Subcutaneous abdominal adipose tissue (tissue), 5 donors: ENCODE results near the gene ADAMTS12.

ENCODE experiments used
- H3K27ac ChIP-seq: one replicate; pipeline ENCODE4 v1.7.0; 2013; ENCODE audit warnings: low read depth, mild to moderate bottlenecking, inconsistent platforms, low read length, moderate library complexity
- H3K27me3 ChIP-seq, 5 donors: one replicate each; pipeline ENCODE4 v1.7.0; 2013; ENCODE audit warnings: low read length in 5 of 5, inconsistent platforms in 1 of 5; ENCODE audit not compliant: control insufficient read depth in 5 of 5, insufficient read depth in 4 of 5
- H3K36me3 ChIP-seq, 5 donors: one replicate each; pipeline ENCODE4 v1.7.0; 2013; ENCODE audit warnings: low read length in 5 of 5; ENCODE audit not compliant: control insufficient read depth in 5 of 5, insufficient read depth in 5 of 5
- H3K4me1 ChIP-seq, 5 donors: one replicate each; pipeline ENCODE4 v1.7.0; 2013; ENCODE audit warnings: low read length in 5 of 5, mild to moderate bottlenecking in 3 of 5, moderate library complexity in 1 of 5; ENCODE audit not compliant: control insufficient read depth in 5 of 5, insufficient read depth in 5 of 5
- H3K4me3 ChIP-seq, 5 donors: one replicate each; pipeline ENCODE4 v1.7.0; 2013; ENCODE audit warnings: low read length in 5 of 5, low read depth in 1 of 5
- H3K9ac ChIP-seq, 5 donors: one replicate each; pipeline ENCODE4 v1.7.0; 2013; ENCODE audit warnings: low read length in 5 of 5, mild to moderate bottlenecking in 4 of 5, moderate library complexity in 3 of 5
- H3K9me3 ChIP-seq, 5 donors: one replicate each; pipeline ENCODE4 v1.7.0; 2013; ENCODE audit warnings: low read length in 5 of 5; ENCODE audit not compliant: control insufficient read depth in 5 of 5
- donor health status: healthy.
- donor health status: healthy.
- donor health status: healthy.
- donor health status: healthy.
- donor health status: healthy.

The ADAMTS12 gene

DNA sequence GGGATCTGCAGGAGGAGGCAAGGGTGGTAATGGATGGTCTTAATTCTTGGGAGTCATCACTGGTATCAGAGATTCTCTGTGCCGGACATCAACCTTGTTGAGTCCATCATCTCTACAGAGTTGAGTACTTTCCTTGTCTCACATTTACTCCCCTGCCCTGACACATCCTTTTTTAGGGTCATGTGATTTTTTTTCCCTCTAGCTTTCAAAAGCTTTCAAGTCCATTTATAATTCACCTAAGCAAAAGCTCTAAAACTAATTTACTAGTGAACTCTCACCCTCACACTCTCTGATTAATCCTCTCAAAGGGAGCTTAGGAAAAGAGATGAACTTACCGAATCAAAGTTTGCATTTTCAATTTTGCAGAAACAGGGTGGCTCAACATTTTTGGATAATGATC is 258.1 kb downstream of the ADAMTS12 start:
- H3K27ac ChIP-seq = no peak overlapping the region
- no peak overlapping the region for H3K9ac ChIP-seq
- H3K9me3 ChIP-seq = no peaks in the 10 kb centered on the region

DNA sequence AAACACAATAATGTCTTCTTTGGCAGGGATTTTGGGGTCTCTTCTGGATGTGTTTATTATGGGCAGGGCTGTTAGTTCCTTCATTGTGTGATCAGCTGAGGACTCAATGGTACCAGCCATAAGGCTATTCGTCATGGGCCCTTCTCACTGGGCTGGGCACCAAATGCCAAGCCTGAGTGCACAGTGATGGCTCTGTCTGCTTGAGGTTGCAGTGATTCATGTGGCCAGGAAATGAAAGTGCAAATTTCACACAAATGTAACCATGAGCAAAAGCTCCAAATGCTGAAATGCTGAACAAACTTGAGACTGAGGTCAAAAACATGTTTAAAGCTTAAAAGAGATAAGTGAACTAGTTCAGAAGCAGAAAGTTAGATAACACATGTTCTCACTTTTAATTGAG is 260.0 kb downstream of the ADAMTS12 start:
- no peaks in the 10 kb centered on the region for H3K4me1 ChIP-seq
- H3K27ac ChIP-seq = no peak overlapping the region
- H3K9me3 ChIP-seq = no peaks in the 10 kb centered on the region
- no peak overlapping the region for H3K4me3 ChIP-seq
- H3K9ac ChIP-seq = no peak overlapping the region
- H3K27me3 ChIP-seq = no peaks in the 10 kb centered on the region
- peaks cover 22 to 39% (median 30%) of the 10 kb centered on the region in 5 donors for H3K36me3 ChIP-seq

More for the DNA sequence above, 258.1 kb downstream of the ADAMTS12 start:
- Histone ChIP-seq H3K4me3 (no peak overlapping the region), H3K27me3 (no peaks in the 10 kb centered on the region), H3K36me3 (peaks cover 21 to 42% (median 36%) of the 10 kb centered on the region in 5 donors), H3K4me1 (no peaks in the 10 kb centered on the region)

DNA sequence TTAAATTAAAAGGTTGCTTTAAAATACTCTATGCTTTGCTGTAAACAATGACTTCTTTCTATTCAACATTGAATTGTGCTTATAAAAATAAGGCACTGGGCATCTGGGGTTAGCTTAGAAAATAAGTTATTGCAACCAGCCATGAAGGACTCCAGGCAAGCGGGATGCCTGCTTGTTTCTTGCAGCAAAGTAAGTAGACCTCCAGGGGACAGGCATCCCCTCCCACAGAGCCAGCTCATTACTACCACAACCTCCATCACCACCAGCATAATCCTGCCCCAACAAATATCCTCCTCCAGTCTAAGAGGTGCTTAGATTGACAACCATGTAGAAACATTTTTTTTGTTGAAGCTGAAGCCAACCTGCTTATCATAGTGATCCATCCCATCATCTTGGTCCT is 260.7 kb downstream of the ADAMTS12 start:
- H3K9me3 ChIP-seq = no peaks in the 10 kb centered on the region
- H3K4me1 ChIP-seq = no peaks in the 10 kb centered on the region
- no peak overlapping the region for H3K4me3 ChIP-seq
- H3K36me3 ChIP-seq = peaks cover 21 to 40% (median 28%) of the 10 kb centered on the region in 5 donors
- H3K9ac ChIP-seq = no peak overlapping the region
- no peaks in the 10 kb centered on the region for H3K27me3 ChIP-seq
- no peak overlapping the region for H3K27ac ChIP-seq

DNA sequence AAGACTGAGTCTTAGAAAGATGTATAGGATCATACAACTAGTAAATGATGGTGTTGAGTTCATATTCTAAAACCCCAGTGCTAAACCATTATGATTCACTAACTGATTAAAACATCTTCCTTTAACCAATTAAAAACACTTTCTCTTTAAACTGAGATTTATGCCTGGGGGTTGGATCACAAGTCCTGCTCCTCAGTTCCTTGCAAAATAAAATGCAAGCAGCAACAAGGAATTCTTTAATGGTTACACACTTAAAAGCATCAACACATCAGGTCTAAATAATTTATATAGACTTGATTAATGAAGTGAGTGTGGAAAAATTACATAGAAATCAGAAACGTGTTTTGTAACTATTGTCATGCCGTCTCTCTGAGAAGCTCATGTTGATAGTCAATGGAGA is 261.8 kb downstream of the ADAMTS12 start:
- Histone ChIP-seq H3K4me1 (no peaks in the 10 kb centered on the region), H3K9me3 (no peaks in the 10 kb centered on the region), H3K36me3 (peaks cover 14 to 32% (median 30%) of the 10 kb centered on the region in 5 donors), H3K4me3 (no peak overlapping the region), H3K27ac (no peak overlapping the region), H3K27me3 (no peaks in the 10 kb centered on the region), H3K9ac (no peak overlapping the region)

DNA sequence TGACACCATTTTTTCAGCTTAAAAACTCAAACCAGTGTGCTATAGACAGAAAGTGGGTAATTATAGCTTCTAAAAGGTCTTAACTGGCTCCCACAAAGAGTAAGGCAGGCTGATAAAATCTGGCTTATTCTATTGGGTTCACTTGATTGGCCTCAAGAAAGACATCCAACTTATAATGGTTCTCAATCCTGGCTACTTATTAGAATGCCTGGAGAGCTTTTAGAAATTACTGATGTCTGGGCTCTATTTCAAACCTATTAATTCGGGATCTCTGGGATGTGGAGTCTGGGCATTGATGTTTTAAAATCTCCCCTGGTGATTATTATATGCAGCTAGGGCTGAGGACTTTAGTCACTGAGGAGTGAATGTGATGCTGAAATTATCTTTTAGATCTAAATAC is 263.0 kb downstream of the ADAMTS12 start:
- Histone ChIP-seq H3K9me3 (no peaks in the 10 kb centered on the region), H3K27ac (no peak overlapping the region), H3K9ac (no peak overlapping the region), H3K4me3 (no peak overlapping the region), H3K27me3 (no peaks in the 10 kb centered on the region), H3K4me1 (no peaks in the 10 kb centered on the region), H3K36me3 (peaks cover 14 to 39% (median 33%) of the 10 kb centered on the region in 5 donors)

DNA sequence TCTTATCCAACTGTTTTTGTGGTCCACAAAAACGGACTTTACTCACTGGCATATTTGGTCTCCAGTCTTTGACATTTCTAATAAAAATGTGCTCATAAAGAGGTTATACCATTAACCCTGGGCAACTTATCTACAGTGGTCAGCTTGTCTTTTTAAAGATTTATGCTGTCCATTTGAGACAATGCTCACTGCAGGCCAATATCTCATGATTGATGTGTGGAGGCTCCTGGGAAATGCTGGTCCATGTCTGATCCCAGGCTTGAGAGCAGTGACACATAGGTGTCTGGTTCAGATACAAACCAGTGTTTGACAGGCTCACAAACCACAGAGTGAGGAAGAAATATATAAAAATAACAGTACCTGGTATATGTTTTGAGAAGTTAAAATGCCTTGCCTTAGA is 270.3 kb downstream of the ADAMTS12 start:
- Histone ChIP-seq H3K36me3 (peaks cover 24 to 37% (median 32%) of the 10 kb centered on the region in 5 donors), H3K27ac (no peak overlapping the region), H3K9ac (no peak overlapping the region), H3K27me3 (no peaks in the 10 kb centered on the region), H3K4me3 (no peak overlapping the region), H3K9me3 (no peaks in the 10 kb centered on the region), H3K4me1 (no peaks in the 10 kb centered on the region)

DNA sequence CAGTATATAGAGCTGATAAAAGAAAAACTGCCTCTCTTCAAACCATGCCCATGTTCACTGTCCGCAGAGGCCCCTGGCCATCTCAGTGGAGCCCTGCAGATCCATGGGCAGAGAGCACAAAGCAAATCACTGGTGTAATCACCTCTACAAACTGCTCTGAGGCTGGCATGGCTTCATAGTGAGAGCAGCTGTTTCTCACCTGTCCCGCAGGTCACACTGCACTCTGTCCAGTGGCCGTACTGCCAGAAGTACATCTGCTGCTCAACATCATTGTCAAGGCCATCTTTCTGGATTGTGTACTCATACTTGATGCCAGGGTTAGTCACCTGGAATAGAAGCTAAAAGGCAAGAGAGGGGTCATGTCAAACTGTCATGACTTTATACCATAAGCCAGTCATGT is 277.8 kb downstream of the ADAMTS12 start:
- Histone ChIP-seq H3K27ac (no peak overlapping the region), H3K27me3 (no peaks in the 10 kb centered on the region), H3K4me1 (no peaks in the 10 kb centered on the region), H3K9me3 (no peaks in the 10 kb centered on the region), H3K4me3 (no peak overlapping the region), H3K9ac (no peak overlapping the region), H3K36me3 (peaks cover 18 to 40% (median 30%) of the 10 kb centered on the region in 5 donors)

DNA sequence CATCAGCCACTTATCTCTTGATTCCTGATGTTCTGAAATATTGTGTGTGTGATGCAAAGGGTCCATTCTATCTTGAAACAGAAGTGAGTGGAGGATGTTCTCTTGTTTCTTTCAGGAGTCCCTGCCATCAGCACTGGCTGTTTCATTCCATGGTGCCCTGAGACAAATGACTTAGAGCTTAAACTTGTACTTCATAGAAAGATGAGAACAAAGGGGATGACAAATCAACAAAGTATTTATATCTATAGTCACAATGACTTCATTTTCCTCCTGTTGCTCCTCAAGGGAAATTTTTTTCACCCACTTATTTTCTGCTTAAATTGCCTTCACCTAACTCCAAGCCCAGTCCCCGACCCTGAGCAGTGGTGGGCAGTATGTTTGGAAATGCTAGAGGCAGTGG is 279.4 kb downstream of the ADAMTS12 start:
- Histone ChIP-seq H3K9ac (no peak overlapping the region), H3K9me3 (no peaks in the 10 kb centered on the region), H3K4me1 (no peaks in the 10 kb centered on the region), H3K36me3 (peaks cover 18 to 34% (median 27%) of the 10 kb centered on the region in 5 donors), H3K27me3 (no peaks in the 10 kb centered on the region), H3K27ac (no peak overlapping the region), H3K4me3 (no peak overlapping the region)

DNA sequence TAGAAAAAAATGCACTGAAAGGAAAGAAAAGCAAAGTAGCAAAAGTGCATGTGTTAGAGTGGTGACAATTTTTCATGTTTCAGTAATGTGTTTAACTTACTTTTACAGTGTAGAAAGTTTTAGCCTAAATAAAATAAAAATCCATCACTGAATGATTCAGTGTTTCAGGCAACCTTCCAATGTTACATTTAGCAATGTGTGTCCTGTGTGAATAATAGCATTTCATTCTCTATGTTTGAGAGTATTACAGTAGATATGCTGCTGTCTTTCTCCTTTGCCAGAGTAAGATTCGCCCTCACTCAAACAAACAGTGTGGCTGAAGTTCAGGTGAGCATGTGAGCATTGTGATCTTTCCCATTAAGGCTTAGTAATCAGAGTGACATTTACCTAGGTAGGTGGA is 279.9 kb downstream of the ADAMTS12 start:
- Histone ChIP-seq H3K27ac (no peak overlapping the region), H3K9ac (no peak overlapping the region), H3K36me3 (peaks cover 18 to 34% (median 29%) of the 10 kb centered on the region in 5 donors), H3K27me3 (no peaks in the 10 kb centered on the region), H3K4me3 (no peak overlapping the region), H3K9me3 (no peaks in the 10 kb centered on the region), H3K4me1 (no peaks in the 10 kb centered on the region)

DNA sequence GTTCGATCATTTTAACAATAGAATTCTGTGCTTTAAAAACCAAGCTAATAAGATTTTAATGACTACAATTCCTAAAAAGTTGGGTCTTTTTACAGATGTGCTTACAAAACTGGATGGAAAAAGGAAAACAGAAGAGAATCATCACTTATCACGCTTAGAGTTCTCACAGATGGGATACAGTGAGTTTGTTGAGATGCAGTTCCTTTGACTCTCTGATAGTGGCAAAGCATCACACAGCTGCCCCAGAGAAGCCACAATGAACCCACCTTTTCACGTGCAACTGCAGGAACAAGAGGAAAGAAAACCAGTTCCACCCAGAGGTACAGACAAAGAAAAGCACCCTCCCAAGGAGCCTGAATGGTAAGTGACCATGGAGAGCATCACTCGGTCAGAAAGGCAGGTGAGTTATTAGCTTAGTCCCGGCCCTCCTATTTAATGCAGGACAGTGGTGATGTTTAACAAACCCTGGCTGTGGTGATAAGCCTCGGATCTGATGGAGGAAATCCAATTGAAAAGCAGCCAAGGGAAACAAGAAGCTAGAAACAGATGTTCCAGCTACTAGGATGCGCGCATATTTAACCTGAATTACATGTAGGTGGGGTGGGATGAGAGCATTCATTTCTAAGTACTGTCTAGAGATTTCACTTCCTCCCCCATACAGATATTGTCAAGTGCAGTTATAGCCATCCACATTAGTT is 283.3 kb downstream of the ADAMTS12 start:
- H3K27me3 ChIP-seq = no peaks in the 10 kb centered on the region
- no peak overlapping the region for H3K4me3 ChIP-seq
- H3K27ac ChIP-seq = no peak overlapping the region
- H3K9ac ChIP-seq = no peak overlapping the region
- peaks cover 11 to 22% (median 14%) of the 10 kb centered on the region in 5 donors for H3K36me3 ChIP-seq
- H3K9me3 ChIP-seq = no peaks in the 10 kb centered on the region
- H3K4me1 ChIP-seq = no peaks in the 10 kb centered on the region
